Gastroesophageal sphincter (tissue), 4 donors: ENCODE data around the gene PDLIM4. TPM values are rescaled to one million over a fixed set of nuclear protein-coding genes. Genes with fewer than 3 reads are reported as not detected.
A peak's percentile ranks its signal among the peaks of the same experiment; 100 is the strongest.

Source experiments
- ATAC-seq: fragments of 150-250 bp; one replicate; pipeline ENCODE4 v1.9.1; 2016; ENCODE audit warnings: mild to moderate bottlenecking, moderate library complexity
- H3K27ac ChIP-seq, 4 donors: fragments of 200-600 bp; sonication (generic) in 3 of 4; 1 replicate in 3 of 4; 2 replicates in 1 of 4; pipeline ENCODE4 v1.5.1; 2016 to 2019
- H3K27me3 ChIP-seq: fragments of 200-600 bp; sonication (generic); one replicate; pipeline ENCODE4 v1.5.1; 2019
- H3K36me3 ChIP-seq, 2 donors: fragments of 200-600 bp; sonication (generic); one replicate each; pipeline ENCODE4 v1.5.1; 2019; ENCODE audit warnings: control low read depth in 1 of 2
- H3K4me1 ChIP-seq, 3 donors: fragments of 200-600 bp; sonication (generic); 1 replicate in 2 of 3; 2 replicates in 1 of 3; pipeline ENCODE4 v1.5.1; 2016 to 2019; ENCODE audit warnings: control low read depth in 2 of 3
- H3K4me3 ChIP-seq, 2 donors: fragments of 200-600 bp; sonication (generic); one replicate each; pipeline ENCODE4 v1.5.1; 2019; ENCODE audit warnings: mild to moderate bottlenecking in 1 of 2, moderate library complexity in 1 of 2
- H3K9me3 ChIP-seq, 3 donors: fragments of 200-600 bp; sonication (generic); one replicate each; pipeline ENCODE4 v1.5.1; 2017 to 2019; ENCODE audit warnings: control low read depth in 2 of 3
- EP300 ChIP-seq: sonication (generic); formaldehyde crosslinking; IDR thresholded peaks from one replicate; pipeline ENCODE4 v1.6.1; 2017; ENCODE audit warnings: antibody characterized with exemption, mild to moderate bottlenecking
- POLR2A ChIP-seq, 2 donors: fragments of 450-650 bp; IDR thresholded peaks; one replicate each; pipeline ENCODE4 v1.6.1; 2017; ENCODE audit warnings: antibody characterized with exemption in 2 of 2, mild to moderate bottlenecking in 2 of 2, moderate library complexity in 1 of 2
- POLR2AphosphoS5 ChIP-seq: sonication (generic); formaldehyde crosslinking; IDR thresholded peaks from one replicate; pipeline ENCODE4 v1.6.1; 2017; ENCODE audit warnings: antibody characterized with exemption
- WGBS, 2 donors: methylation state at CpG; one replicate each; pipeline ENCODE4 v1.1.5; 2018; ENCODE audit warnings: low coverage in 1 of 2; 5-methylcytosine and 5-hydroxymethylcytosine counted together
- total RNA-seq, 4 donors: library from RNA; depleted of rRNA; stranded (reverse); fragments of >200 nt; gene quantifications; one replicate each; pipeline ENCODE4 v1.1.0, GENCODE V29; 2016
- TF ChIP-seq, protein P1 (sequence below), 4 experiments: fragments of 200-600 bp in 2 of 4; fragments of 450-650 bp in 2 of 4; sonication (generic) in 1 of 4; IDR thresholded peaks; one replicate each; pipeline ENCODE4 v1.5.1; 2017 to 2019; ENCODE audit warnings: antibody characterized with exemption in 4 of 4, mild to moderate bottlenecking in 2 of 4, moderate library complexity in 2 of 4

The PDLIM4 gene
- total RNA-seq, 4 donors from 2014 or later = 75.0 to 200 (median 92.7) TPM

DNA sequence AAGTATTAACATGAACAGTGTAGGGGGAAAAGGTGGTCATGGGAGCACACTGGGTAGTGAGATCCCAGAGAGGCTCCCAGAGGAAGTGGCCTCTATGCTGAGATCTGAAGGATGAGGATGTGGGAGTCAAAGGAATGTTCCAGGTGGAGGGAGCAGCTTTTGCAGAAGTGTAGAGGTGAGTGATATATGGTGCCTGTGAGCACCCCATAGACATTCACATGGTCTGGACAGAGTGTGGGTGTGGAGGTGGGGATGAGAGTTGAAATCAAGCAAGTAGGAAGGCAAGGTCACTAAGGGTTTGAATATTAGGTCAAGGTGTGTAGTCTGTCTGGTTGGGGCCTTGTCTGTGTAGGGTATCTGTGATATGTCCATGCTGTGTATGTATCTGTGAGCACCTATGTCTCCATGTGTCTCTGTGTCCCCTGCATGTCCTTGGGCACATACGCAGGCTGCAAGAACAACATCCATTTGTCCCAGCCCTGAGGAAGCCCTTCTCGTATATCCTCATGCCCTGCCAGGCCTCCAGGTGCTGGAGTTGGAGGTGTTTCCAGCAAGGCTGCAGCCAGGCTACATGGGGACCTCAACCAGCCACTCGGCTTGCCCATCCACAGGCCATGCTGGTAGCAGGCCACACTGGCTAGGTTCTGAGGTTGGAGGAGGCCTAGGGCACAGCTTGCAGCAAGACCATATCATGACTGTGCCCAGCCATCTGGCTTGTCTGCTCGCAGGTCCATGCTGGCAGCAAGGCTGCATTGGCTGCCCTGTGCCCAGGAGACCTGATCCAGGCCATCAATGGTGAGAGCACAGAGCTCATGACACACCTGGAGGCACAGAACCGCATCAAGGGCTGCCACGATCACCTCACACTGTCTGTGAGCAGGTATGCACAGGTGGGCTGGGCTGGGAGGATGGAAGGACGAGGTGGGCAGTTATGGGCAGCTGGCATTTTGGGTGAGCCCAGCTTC lies 4.7 kb downstream of the PDLIM4 start:
- no peak for ATAC-seq
- Histone ChIP-seq H3K9me3 (no peaks in the 10 kb centered on the region), H3K4me1 (peaks cover 5 to 96% (median 70%) of the 10 kb centered on the region in 3 donors), H3K27ac (peak overlapping the region; percentile 94 to 99 (median 98)), H3K36me3 (peaks cover 0 to 30% of the 10 kb centered on the region in 2 donors), H3K27me3 (no peaks in the 10 kb centered on the region), H3K4me3 (no peak overlapping the region)
- WGBS, 2 donors = no CpG with 5 or more reads among the region's 7 CpGs
- TF ChIP-seq POLR2AphosphoS5 = no peak
- TF ChIP-seq POLR2A (IDR thresholded peaks at IDR 0.05) = no peak
- TF ChIP-seq, protein P1, sequence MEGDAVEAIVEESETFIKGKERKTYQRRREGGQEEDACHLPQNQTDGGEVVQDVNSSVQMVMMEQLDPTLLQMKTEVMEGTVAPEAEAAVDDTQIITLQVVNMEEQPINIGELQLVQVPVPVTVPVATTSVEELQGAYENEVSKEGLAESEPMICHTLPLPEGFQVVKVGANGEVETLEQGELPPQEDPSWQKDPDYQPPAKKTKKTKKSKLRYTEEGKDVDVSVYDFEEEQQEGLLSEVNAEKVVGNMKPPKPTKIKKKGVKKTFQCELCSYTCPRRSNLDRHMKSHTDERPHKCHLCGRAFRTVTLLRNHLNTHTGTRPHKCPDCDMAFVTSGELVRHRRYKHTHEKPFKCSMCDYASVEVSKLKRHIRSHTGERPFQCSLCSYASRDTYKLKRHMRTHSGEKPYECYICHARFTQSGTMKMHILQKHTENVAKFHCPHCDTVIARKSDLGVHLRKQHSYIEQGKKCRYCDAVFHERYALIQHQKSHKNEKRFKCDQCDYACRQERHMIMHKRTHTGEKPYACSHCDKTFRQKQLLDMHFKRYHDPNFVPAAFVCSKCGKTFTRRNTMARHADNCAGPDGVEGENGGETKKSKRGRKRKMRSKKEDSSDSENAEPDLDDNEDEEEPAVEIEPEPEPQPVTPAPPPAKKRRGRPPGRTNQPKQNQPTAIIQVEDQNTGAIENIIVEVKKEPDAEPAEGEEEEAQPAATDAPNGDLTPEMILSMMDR (IDR thresholded peaks at IDR 0.05) = no peak
- TF ChIP-seq EP300 = no peak

DNA sequence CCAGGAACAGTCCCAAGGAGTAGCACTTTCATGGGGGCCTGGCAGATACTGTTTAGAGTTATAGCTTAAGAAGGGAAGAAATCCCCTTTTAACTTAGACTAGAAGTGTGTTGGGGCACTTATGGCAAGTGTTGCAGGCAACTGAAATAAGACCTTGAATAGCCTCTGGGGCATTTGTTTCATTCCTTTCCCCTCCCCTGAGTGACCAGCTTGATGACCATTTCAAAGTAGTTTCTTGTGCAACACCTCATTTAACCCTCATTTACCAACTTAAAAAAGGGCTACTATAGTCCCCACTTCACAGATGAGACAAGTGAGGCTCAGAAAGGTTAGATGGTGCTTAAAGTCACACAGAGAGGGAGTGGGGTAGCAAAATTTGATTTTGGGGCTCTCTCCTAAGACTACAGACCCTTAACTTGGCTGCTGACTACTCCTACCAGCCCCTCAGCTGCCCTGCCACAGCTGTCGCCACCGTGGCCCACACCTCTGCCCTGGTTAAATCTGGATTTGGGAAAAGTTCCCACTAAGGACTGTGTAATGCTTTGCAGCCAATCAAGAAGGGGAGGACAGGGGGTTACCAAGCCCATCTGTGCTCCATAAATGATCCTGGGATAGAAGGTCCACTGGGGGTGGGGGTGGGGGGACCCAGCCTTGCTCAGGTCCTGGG lies 5.5 kb downstream of the PDLIM4 start:
- H3K27ac ChIP-seq = peak overlapping the region; percentile 10 to 99 (median 98)
- H3K4me1 ChIP-seq = peaks cover 5 to 100% (median 73%) of the 10 kb centered on the region in 3 donors
- H3K36me3 ChIP-seq = peaks cover 0 to 38% of the 10 kb centered on the region in 2 donors
- no peaks in the 10 kb centered on the region for H3K9me3 ChIP-seq
- no peak for ATAC-seq
- no CpG with 5 or more reads among the region's 2 CpGs for WGBS, 2 donors
- TF ChIP-seq EP300 (no peak), POLR2A (IDR thresholded peaks at IDR 0.05) (no peak), POLR2AphosphoS5 (no peak)
- TF ChIP-seq, protein P1 (IDR thresholded peaks at IDR 0.05) = no peak
- no peaks in the 10 kb centered on the region for H3K27me3 ChIP-seq
- no peak overlapping the region for H3K4me3 ChIP-seq

DNA sequence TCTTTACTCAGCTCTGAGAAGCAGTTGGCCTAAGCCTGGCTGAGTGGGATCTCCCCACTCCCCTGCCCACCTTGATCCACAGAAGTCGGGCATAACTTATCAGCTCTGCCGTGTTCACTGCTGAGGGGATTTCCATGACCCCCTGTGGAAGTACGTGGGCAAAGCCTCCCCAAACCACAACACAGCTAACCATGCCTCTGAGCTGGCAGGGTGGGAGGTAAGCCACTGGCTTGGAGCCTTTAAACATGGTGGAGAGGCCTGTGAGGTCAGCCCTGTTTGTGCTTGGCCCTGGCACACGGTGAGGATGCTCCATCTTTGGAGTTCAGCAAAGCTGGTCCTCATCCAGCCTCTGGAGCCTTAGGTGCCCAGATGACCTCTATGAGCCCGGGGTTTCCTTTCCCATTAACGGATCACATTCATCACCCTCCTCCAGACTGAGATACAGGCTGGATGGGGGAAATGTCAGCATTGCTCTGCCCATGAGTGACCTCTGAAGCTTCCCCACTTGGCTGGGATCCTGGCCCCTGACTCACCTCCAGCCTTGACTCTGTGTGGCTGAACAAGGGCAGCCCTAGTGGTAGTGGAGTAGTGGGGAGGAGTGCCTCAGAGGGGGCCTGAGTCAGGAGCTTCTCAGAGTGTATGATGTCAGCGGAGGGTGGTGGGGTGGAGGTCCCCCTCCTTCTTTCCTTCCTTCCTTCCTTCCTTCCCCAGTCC lies 6.2 kb downstream of the PDLIM4 start:
- H3K27me3 ChIP-seq = no peaks in the 10 kb centered on the region
- peak overlapping the region; percentile 10 to 99 (median 98) for H3K27ac ChIP-seq
- WGBS, 2 donors = 40 to 46% methylated on average over 2 of the region's 7 CpGs
- peaks cover 5 to 100% (median 77%) of the 10 kb centered on the region in 3 donors for H3K4me1 ChIP-seq
- H3K9me3 ChIP-seq = no peaks in the 10 kb centered on the region
- peaks cover 0 to 45% of the 10 kb centered on the region in 2 donors for H3K36me3 ChIP-seq
- H3K4me3 ChIP-seq = no peak overlapping the region
- TF ChIP-seq EP300 = no peak
- peak; percentile 92 for TF ChIP-seq POLR2AphosphoS5
- TF ChIP-seq POLR2A (IDR thresholded peaks at IDR 0.05) = no peak
- TF ChIP-seq, protein P1 (IDR thresholded peaks at IDR 0.05) = peak in 1 of 4 experiments; percentile 30
- no peak for ATAC-seq

DNA sequence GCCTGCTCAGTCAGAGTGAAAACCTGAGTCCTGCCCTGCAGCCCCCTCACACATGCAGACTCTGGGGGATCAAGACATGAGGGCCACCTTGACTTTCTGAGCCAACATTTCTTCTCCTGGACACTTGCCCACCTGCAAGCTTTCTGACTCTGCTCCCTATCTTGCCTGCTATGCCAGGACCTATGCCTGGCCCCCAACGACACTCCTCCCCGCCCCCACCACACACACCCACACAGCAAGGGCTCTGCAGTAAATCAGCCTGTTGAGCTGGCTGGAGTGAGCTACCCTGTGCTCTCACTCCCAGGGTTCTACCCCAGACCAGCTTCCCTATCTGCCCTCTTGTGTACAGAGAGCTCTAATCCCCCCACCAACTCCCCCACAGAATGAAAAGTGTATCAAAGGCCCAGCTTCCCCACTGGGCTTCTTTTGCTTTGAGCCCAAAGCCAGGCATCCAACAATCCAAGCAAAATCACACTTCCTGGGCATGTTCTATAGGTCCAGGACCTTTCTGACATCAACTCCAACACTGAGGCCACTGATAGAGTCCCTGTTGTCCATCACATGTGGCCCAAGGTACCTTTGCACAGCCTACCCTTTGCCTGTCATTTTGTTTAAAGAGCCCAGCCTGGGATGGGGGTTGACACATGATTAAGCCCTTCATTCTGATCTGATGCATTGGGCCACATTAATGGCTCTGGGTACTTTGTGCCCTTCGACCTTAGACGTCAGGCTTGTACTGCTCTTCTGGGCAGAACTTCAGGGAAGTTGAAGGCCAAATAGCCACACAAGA lies 7.2 kb downstream of the PDLIM4 start:
- H3K36me3 ChIP-seq = peaks cover 0 to 56% of the 10 kb centered on the region in 2 donors
- peak overlapping the region; percentile 76 to 99 (median 98) for H3K27ac ChIP-seq
- no peaks in the 10 kb centered on the region for H3K9me3 ChIP-seq
- no peaks in the 10 kb centered on the region for H3K27me3 ChIP-seq
- no peak for TF ChIP-seq EP300
- no peak for TF ChIP-seq POLR2A (IDR thresholded peaks at IDR 0.05)
- TF ChIP-seq, protein P1 (IDR thresholded peaks at IDR 0.05) = no peak
- no peak for TF ChIP-seq POLR2AphosphoS5
- H3K4me1 ChIP-seq = peaks cover 5 to 100% (median 75%) of the 10 kb centered on the region in 3 donors
- H3K4me3 ChIP-seq = no peak overlapping the region
- 17 to 40% methylated on average over 2 to 3 of the region's 4 CpGs for WGBS, 2 donors
- ATAC-seq = no peak
